Measurements from ENCODE around the gene SMC3. TPM values are rescaled to one million over a fixed set of nuclear protein-coding genes. Genes with fewer than 3 reads are reported as not detected.

SMC3 gene
- total RNA-seq, 6 experiments from 2014 or later, result 9.9 to 14.0 (median 11.9) TPM

DNA sequence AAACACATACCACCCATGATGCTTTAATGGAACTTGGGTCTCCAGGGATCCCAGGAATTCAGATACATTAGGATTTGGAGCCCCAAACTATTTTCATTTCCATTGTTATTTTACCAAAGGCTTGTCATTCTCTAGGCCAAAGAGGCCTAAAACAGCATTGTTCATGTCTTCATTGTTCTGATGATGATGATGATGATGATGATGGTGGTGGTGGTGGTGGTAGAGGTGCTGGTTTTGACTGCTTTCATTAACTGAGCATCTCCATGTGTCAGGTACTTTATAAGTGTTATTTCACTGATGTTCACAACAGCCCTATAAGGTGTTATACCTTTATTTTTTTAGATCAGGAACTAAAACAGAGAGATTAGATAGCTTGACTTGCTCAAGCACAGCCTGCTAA lies 64.4 kb downstream of the SMC3 start:
- TF ChIP-seq, protein P1, sequence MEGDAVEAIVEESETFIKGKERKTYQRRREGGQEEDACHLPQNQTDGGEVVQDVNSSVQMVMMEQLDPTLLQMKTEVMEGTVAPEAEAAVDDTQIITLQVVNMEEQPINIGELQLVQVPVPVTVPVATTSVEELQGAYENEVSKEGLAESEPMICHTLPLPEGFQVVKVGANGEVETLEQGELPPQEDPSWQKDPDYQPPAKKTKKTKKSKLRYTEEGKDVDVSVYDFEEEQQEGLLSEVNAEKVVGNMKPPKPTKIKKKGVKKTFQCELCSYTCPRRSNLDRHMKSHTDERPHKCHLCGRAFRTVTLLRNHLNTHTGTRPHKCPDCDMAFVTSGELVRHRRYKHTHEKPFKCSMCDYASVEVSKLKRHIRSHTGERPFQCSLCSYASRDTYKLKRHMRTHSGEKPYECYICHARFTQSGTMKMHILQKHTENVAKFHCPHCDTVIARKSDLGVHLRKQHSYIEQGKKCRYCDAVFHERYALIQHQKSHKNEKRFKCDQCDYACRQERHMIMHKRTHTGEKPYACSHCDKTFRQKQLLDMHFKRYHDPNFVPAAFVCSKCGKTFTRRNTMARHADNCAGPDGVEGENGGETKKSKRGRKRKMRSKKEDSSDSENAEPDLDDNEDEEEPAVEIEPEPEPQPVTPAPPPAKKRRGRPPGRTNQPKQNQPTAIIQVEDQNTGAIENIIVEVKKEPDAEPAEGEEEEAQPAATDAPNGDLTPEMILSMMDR (IDR thresholded peaks at IDR 0.05), result no peak
- no peak for TF ChIP-seq POLR2A (IDR thresholded peaks at IDR 0.05)
- intact Hi-C loops (cut with DNase I), result no loop called here
- DNase-seq (no peak), ATAC-seq (no peak)
- H3K27ac ChIP-seq, result no peak overlapping the region
- no peaks in the 10 kb centered on the region for H3K36me3 ChIP-seq
- no peaks in the 10 kb centered on the region for H3K4me1 ChIP-seq
- H3K9me3 ChIP-seq, result no peaks in the 10 kb centered on the region
- no peaks in the 10 kb centered on the region for H3K27me3 ChIP-seq
- H3K4me3 ChIP-seq, result no peak overlapping the region

- Histone ChIP-seq H3K36me3 (no peaks in the 10 kb centered on the region), H3K9me3 (no peaks in the 10 kb centered on the region), H3K4me1 (no peaks in the 10 kb centered on the region), H3K27ac (no peak overlapping the region), H3K27me3 (no peaks in the 10 kb centered on the region), H3K4me3 (no peak overlapping the region)
- DNase-seq, result no peak
- WGBS (ENCODE audit: insufficient coverage, low coverage, low lambda C conversion rate, missing lambda C conversion rate), result 55% methylated on average over 1 of the region's 1 CpG
- TF ChIP-seq POLR2A (IDR thresholded peaks at IDR 0.05), result no peak
- TF ChIP-seq, protein P1 (IDR thresholded peaks at IDR 0.05), result no peak
- intact Hi-C loops (cut with DNase I), result no loop called here
- peak in 3 of 4 donors; percentile 63 to 70 (median 66) for ATAC-seq
Measured at GRCh38 chr10:110632591-110633215, 65.2 kb downstream of the SMC3 start.

DNA sequence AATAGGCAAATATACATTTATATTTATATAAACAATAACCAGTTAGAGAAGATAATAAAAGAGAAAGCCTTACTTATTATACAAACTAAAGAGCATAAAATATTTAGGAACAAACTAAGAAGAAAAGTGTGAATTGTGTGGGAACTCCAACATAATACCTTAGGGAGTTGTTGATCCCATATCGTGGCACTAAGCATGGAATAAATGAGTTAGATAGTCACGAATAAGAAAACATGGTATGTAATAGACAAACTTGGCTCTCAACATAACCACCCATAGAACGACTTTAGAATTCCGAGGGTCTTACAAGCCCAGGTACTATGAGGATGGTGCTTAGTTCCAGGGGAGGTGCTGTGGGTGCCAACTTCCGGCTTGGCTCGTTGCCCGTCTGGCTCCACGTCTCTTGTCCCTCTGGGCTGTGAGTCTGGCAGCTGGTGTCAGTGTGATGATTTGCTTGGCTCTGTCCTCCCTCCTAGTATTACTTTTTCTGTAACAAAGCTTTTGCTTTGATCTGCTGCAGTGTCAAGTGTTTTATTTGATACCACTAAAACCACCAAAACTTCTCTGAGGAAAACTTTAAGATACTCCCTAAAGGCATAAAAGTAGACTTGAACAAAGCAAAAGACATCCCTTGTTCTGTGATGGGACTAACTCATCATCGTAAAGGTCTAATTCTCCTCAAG lies 67.2 kb downstream of the SMC3 start:
- TF ChIP-seq POLR2A (IDR thresholded peaks at IDR 0.05), result no peak
- TF ChIP-seq, protein P1 (IDR thresholded peaks at IDR 0.05), result no peak
- ATAC-seq, result peak; percentile 26 to 79 (median 49)
- H3K27me3 ChIP-seq, result no peaks in the 10 kb centered on the region
- H3K4me1 ChIP-seq, result no peaks in the 10 kb centered on the region
- H3K4me3 ChIP-seq, result no peak overlapping the region
- H3K27ac ChIP-seq, result no peak overlapping the region
- no peaks in the 10 kb centered on the region for H3K9me3 ChIP-seq
- 55% methylated on average over 9 of the region's 9 CpGs for WGBS (ENCODE audit: insufficient coverage, low coverage, low lambda C conversion rate, missing lambda C conversion rate)
- intact Hi-C loops (cut with DNase I), result no loop called here
- no peaks in the 10 kb centered on the region for H3K36me3 ChIP-seq
- peak in 2 of 3 donors; percentile 62 to 70 for DNase-seq

DNA sequence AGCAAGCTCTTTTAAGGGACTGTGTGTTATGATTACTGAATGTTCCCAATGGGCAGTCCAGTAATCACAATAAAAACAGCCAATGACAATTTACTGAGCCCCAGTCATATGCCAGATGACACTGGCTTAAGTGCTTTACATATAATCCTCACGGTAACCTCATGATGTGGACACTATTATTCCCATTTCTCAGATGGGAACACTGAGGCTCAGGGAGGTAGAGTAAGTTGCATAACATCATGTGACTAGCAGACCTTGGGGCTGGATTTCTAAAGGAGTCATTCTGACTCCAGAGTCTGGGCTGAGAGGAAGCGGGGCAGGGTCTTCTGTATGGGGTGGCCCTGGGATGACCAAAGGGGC lies 69.1 kb downstream of the SMC3 start:
- intact Hi-C loops (cut with DNase I), result no loop called here
- H3K9me3 ChIP-seq, result no peaks in the 10 kb centered on the region
- H3K27ac ChIP-seq, result no peak overlapping the region
- WGBS (ENCODE audit: insufficient coverage, low coverage, low lambda C conversion rate, missing lambda C conversion rate), result 100% methylated on average over 1 of the region's 2 CpGs
- no peak overlapping the region for H3K4me3 ChIP-seq
- no peak for DNase-seq
- TF ChIP-seq, protein P1 (IDR thresholded peaks at IDR 0.05), result no peak
- no peak for TF ChIP-seq POLR2A (IDR thresholded peaks at IDR 0.05)
- H3K4me1 ChIP-seq, result no peaks in the 10 kb centered on the region
- no peak for ATAC-seq
- H3K27me3 ChIP-seq, result no peaks in the 10 kb centered on the region
- no peaks in the 10 kb centered on the region for H3K36me3 ChIP-seq

All from right lobe of liver (tissue), 6 donors.